HG03103 (cell line): ENCODE measurements around the gene MAMSTR.
"Not testable (repeated sequence)": the region's sequence is repeated elsewhere in the genome, so short reads cannot be mapped to it uniquely, and the experiment has no call there.

Source experiments
- ATAC-seq: cut with Tn5 transposase; IDR thresholded peaks from one replicate; pipeline ENCODE4 v1.9.1; 2021; ENCODE audit warnings: low read depth; ENCODE audit not compliant: unreplicated experiment

The MAMSTR gene

GRCh38 chr19:48695743-48696352 is 23.7 kb downstream of the MAMSTR start, which contains the start of gene FUT2:
TSS of gene FUT2 (plus strand) at chr19:48695971. CDS start at chr19:48702957, 6,986 bp downstream.
- ATAC-seq = no peak

- not testable (repeated sequence) for ATAC-seq
Observed at GRCh38 chr19:48693629-48694028, 25.9 kb downstream of the MAMSTR start.

- ATAC-seq = no peak
Observed at GRCh38 chr19:48689449-48689848, 30.1 kb downstream of the MAMSTR start.

DNA sequence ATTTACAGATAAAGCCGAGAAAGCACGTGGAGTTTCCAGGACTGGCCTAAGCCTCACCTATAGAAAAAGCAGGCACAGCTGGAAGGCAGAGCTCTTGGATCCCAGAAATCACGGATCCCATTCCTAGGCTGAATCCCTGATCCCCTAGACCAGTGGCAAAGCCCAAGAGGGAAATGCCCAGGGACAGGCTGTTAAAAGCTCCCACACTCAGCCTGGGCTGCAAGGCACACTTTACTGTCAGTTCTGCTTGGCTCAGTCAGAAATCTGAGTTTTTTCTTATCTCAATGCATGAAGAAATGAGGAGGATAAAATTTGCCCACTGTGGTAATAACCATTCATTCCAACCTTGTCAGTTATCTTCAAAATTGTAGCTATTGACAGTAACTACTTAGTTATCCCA is 31.7 kb downstream of the MAMSTR start:
- no peak for ATAC-seq

DNA sequence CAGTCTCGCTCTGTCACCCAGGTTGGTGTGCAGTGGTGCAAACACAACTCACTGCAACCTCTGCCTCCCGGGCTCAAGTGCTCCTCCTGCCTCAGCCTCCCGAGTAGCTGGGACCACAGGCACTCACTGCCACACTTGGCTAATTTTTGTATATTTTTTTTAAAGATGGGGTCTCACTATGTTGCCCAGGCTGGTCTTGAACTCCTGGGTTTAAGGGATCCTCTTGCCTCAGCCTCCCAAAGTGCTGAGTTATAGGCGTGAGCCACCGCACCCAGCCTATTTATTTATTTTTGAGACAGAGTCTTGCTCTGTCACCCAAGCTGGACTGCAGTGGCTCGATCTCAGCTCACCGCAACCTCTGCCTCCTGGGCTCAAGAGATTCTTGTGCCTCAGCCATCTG is 32.9 kb downstream of the MAMSTR start:
- ATAC-seq = not testable (repeated sequence)

GRCh38 chr19:48686088-48686487 is 33.4 kb downstream of the MAMSTR start:
- no peak for ATAC-seq

DNA sequence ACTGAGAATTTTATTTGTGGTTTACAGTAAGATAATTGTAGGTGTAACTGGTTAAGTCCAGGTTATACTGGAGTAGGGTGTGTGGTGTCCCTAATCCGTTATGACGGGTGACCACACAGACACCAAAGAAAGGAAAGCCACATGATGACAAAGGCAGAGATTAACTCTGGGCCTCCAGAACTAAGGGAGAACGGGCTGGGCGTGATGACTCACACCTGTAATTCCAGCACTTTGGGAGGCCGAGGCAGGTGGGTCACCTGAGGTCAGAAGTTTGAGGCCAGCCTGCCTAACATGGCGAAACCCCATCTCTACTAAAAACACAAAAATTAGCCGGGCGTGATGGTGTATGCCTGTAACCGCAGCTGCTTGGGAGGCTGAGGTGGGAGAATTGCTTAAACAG is 33.9 kb downstream of the MAMSTR start:
- no peak for ATAC-seq

DNA sequence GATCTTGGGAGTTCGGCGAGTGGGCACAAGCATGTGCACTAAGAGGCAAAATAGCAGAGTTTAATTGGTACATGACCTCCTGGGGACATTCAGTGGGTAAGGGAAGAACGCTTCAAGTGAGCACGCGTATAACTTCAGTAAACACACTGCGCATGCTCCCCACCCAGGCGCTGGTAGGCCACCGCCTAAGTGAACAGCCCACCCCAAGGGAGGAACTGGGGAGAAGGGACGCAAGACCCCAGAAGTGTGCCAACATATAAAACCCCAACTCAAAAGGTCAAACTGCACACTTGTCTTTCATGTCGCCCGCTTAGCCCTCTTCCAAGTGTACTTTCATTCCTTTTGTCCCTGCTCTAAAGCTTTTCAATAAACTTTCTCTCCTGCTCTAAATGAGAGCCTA is 36.2 kb downstream of the MAMSTR start:
- no peak for ATAC-seq

DNA sequence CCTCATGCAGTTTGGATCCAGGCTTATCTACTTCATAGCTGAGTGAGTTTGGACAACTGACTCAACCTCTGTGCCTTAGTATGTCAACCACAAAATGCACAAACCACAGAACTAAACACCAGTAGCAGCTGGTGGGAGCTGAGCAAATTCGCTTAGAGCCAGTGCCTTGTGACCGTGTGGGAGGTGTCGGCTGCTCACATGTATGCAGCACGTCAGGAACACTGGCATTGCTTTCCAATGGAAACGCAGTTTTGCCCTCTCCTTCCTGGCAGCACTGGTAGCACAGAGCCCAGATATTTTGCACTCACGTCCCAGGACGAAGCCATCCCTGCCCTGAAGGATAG is 38.4 kb downstream of the MAMSTR start:
- ATAC-seq = no peak

- ATAC-seq = no peak
Observed at GRCh38 chr19:48680436-48681126, 38.9 kb downstream of the MAMSTR start.

DNA sequence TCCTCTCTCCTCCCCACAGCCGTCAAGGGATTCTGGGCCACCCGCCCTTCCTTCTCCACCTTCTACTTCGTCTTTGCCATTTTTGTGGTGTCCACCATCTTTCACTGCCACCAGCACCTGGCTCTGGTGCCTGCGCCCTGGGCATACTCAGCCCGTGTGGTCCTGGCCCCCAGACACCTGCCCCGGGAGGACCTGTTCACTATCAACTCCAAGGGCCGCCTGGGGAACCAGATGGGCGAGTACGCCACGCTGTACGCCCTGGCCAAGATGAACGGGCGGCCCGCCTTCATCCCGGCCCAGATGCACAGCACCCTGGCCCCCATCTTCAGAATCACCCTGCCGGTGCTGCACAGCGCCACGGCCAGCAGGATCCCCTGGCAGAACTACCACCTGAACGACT is 39.5 kb downstream of the MAMSTR start:
- ATAC-seq = not testable (repeated sequence)

GRCh38 chr19:48678201-48678600 is 41.3 kb downstream of the MAMSTR start:
- ATAC-seq = no peak

- ATAC-seq = no peak
Observed at GRCh38 chr19:48676887-48677286, 42.6 kb downstream of the MAMSTR start.

DNA sequence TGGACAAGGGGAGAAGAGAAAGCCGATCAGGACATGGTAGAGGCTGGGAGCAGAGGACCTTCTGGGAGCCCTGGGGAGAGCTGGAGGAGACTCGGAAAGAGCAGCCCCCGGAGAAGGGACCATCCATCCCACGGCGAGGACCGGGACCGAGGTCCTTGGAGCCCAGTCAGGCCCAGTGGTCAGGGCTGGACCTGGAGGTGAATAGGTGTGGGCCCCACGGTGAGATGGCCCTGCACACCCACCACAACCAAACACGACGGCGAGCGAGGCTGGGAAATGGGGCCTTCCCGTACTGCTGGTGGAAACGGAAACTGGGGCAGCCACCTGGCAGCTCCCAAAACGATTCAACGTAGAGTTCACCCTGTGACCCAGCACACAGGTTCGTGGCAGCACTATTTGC is 43.0 kb downstream of the MAMSTR start:
- no peak for ATAC-seq

DNA sequence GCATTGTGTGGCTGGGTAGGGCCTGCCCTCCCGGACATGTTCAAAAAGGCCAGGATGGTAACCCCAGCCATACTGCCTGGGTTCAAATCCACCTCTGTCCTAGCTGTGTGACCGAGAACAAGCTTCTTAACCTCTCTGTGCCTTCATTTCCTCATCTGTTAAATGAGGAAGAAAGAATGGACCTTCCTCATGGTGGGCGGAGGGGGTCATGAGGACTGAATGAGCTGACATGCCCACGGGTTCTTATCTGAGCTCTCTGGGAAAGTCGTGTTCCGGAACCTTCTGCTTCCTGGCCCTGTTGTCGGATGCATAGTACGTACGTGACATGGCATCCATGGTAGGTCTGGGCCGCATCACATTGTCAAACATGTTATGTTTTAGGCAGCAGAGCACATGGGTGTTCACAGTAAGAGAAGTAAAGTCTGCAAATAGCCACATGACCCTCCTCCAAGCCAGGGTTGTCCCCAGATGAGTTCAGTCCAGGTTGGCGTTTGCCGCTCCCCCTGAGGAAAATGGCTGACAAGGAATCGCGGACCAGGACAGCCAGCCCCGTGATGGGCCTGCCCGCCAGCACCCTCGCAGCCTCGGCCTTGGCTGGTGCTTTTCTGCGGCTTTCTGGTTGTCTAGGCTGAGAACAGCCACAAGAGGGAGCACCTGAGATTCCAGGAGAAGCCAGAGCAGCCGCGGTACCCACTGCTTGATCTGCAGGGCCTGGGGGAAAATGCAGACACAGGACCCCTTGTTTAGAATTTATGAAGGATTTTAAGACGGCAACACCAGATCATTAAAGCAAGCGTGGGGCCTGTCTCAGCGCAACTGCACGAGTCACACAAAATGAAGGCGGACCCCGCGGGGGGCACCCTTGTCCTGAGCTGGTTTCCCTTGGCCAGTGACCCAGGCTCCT is 44.4 kb downstream of the MAMSTR start:
- ATAC-seq = no peak

- ATAC-seq = no peak
Observed at GRCh38 chr19:48674216-48674809, 45.2 kb downstream of the MAMSTR start.

GRCh38 chr19:48673436-48674100 is 46.0 kb downstream of the MAMSTR start:
- no peak for ATAC-seq

GRCh38 chr19:48672994-48673393 is 46.5 kb downstream of the MAMSTR start, which contains the start of gene NTN5:
TSS of gene NTN5 (minus strand) at chr19:48673017. CDS start at chr19:48670986, 2,031 bp downstream.
- no peak for ATAC-seq

DNA sequence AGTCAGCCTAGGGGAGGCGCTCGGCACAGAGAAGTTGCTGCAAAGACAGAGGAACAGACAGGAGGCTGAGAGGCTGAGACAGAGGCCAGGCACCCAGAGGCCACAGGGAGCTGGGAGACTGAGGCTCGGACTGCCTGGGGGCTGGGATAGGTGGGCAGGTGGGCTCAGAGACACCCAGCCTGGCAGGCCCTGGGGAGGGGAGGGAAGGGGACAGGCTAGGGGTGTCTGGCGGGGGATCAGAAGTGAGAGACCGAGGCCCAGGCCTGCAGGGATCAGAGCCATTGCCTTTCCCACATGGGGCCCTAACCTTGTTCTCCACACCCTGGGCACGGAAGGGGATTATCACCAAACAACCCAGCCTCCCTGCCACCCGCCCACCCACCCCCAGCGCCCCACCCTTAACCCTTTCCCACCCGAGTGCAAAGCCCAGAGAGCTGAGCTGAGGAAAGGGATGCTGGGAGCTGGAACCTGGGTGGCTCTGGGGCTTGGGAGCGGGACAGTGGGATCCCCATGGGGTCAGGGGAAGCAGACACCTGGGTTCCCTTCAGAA is 48.0 kb downstream of the MAMSTR start:
- no peak for ATAC-seq
